ENCODE data around the gene DZIP1L.
"Not testable (repeated sequence)": the region's sequence is repeated elsewhere in the genome, so short reads cannot be mapped to it uniquely, and the experiment has no call there.

The DZIP1L gene

DNA sequence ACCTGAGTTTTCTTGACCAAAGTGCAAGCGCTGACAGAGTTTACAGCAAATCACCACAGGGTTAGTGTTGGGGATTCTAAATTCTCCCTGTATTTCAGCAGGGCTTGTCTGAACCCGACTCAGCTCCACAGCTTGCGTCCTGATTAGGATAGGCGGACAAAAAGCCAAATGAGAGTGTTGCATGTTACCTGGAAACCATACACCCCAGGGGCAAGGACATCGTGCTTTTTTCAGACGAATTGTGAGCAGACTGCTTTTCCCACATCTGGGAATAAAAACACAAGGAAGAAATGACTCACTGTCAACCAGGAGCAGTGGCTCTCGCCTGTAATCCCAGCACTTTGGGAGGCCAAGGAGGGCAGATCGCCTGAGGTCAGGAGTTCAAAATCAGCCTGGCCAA lies 3.0 kb downstream of the DZIP1L start:
- FAIRE-seq = no peak

DNA sequence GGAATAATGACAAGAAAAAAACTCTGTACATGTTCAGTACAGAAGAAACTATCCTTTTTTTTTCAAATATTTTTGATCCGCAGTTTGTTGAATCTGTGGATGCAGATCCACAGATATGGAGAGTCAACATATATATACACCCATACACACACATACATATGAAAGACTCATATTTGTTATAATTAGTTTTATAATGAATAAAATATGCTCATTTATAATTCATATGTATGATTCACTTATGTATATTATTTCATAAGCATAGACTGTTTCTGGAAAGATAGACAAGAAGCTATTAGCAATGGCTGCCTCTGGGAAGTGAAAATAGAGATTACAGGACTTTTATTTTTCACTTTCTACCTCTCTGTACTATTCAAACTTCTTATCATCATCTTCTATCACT lies 9.8 kb downstream of the DZIP1L start:
- no peak for FAIRE-seq

DNA sequence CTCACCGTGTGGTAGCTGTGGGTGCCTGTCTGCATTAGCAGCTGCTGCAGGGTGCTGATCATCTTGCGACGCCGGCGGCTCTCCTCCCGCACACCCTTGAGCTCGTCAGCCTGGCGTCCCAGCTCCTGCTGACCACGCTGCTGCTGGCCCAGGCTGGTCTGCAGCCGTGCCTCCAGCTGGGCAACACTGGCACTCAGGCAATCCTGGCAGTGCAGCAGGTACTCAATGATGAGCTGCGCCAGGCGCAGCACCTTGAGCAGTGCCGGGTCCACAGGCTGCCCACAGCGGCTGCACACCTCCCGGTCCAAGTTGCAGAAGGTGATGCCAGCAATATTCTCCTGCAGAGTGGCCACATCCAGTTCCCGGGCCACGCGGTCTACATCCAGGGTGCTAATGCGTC lies 11.9 kb downstream of the DZIP1L start:
- FAIRE-seq = no peak

DNA sequence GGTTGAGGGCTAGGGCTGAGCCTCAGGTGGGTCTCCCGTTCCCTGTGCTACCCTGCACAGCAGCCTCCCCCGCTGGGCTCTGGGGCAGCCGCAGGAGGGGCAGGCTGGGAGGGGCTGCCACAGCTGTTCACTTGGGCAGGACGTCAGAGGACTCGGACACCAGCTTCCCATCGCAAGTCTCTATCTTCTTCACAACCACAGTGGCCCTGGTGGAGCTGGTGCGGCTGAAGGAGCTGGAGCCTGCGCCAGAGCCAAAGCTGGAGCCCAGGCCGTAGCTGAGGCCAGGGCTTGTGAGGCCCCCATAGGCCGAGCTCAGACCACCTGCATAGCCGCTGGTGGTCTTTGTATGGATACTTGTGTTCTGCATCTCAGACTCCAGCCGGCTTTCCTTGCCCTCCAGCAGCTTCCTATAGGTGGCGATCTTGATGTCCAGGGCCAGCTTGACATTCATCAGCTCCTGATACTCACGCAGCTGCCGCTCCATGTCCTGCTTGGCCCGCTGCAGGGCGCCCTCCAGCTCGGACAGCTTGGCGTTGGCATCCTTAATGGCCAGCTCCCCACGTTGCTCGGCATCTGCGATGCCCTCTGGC lies 14.0 kb downstream of the DZIP1L start:
- not testable (repeated sequence) for FAIRE-seq

DNA sequence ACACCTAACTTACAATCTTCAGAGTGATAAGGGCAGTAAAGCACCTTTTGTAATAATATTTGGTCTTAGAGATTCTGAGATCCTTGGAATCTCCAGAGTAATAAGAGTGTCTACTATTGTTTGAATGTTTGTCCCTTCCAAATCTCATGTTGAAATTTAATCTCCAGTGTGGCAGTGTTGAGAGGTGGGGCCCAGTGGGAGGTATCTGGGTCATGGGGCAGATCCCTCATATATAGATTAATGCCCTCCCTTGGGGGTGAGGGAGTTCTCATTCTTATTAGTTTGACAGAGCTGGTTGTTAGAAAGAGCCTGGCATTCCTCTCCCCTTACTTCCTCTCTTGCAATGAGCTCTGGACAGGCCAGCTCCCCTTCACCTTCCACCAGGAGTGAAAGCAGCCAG lies 16.0 kb downstream of the DZIP1L start:
- no peak for FAIRE-seq

DNA sequence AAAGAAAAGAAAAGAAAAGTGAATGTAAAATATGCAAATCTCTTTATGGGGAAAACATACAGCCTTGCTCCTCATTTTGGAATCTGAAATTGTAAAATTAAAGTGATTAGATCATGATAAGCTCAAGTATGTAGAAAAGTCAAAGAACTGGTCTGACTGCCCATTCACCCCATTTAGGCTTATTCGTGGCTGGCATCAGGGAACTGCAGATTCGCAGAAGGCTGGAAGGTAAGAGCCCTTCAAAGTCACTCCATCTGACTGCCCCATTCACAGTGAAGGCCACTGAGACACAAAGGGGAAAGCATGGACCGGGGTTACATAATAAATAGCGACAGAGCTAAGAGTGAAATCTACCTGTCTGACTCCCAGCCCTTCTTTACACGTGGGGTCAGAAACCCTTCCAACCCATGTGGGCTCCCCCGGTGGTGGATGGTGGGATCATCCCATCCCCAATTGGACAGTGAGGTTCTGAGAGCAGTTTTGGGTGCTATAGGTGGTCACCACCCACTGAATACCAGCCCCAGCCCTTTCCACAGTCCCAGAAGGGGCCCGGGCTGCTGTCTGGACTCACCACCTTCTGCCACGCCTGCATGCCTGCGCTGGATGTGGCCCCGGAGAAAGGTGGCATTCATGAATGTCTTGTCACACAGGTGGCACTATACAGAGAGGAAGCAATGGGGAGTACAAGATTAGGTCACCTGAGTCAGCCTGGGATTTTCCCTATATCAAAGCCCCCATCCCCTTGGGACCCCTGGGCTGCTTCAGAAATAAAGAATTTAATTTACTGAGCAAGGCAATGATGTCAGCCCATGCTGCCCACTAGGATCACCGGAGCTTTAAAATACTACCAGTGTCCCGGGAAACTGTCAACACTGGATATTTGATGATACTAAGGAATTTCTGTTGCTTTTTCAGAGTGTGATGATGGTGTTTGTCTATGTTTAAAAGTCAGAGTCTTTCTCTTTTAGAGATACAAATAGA lies 17.9 kb downstream of the DZIP1L start:
- no peak for FAIRE-seq

DNA sequence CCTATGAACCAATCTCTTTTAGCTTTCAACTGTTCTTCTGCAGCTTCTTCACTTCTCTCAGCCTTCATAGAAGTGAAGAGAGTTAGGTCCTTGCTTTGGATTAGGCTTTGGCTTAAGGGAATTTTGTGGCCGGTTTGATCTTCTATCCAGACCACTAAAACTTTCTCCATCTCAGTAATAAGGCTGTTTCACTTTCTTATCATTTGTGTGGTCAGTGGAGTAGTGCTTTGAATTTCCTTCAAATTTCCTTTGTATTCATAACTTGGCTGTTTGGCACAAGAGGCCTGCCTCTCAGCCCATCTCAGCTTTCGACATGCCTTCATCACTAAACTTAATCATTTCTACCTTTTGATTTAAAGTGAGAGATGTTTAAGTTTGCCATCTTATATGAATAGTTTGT lies 21.7 kb downstream of the DZIP1L start:
- FAIRE-seq = no peak

DNA sequence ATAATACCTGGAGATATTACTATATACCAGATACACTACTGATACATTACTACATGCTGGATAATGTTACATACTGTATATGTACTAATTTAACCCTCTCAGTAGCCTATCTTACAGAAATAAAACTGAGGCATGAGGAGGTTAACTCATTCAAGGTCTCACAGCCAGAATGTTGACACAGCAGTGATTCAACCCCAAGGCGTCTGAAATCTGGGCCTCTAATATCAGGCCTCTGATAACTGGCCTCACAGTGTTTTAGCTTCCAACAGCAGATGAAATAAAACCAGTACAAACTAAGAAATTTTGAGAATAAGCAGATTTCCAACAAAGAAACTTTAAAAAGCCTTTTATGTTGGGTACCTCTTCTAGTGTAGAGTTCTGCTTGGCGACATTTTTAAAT lies 23.4 kb downstream of the DZIP1L start:
- no peak for FAIRE-seq

DNA sequence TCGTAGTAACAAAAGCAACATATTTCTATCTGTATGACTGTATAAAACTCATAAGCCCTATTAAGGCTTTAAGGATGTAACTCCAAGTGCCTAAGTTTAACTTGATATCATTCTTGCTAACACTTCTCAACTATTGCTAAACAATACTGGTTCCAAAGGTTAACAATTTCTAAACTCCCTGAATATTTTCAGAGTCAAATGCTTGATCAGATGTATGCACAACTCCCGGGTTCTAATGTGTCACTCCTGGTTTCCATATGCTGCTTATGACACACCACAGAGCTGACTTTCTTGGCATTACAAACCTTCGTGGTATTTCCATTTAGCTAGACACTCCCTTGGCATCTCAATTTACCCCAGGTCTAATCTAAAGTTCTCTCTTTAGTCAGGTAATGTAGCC lies 26.3 kb downstream of the DZIP1L start:
- FAIRE-seq = no peak

DNA sequence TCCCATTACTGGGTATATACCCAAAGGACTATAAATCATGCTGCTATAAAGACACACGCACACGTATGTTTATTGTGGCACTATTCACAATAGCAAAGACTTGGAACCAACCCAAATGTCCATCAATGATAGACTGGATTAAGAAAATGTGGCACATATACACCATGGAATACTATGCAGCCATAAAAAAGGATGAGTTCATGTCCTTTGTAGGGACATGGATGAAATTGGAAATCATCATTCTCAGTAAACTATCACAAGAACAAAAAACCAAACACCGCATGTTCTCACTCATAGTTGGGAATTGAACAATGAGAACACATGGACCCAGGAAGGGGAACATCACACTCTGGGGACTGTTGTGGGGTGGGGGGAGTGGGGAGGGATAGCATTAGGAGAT lies 29.7 kb downstream of the DZIP1L start:
- not testable (repeated sequence) for FAIRE-seq

DNA sequence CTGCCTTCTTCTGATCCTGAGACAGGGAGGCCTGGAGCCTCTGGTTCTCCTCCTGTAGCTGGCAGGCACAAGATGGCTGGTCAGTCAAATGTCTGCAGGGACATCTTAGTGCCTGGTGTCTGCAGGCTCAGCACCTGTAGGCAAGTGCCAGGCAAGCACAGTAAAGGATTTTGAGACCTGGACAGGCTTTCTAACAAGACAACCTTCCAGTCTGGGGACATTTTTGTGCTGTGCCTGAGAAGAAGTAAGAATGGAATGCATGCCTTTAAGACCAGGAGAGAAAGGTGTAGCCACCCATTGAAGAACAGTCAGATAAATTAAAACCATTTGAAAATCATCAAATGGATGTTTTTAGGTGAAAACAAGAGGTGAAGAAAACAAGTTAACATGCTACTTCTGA lies 31.2 kb downstream of the DZIP1L start:
- FAIRE-seq = no peak

DNA sequence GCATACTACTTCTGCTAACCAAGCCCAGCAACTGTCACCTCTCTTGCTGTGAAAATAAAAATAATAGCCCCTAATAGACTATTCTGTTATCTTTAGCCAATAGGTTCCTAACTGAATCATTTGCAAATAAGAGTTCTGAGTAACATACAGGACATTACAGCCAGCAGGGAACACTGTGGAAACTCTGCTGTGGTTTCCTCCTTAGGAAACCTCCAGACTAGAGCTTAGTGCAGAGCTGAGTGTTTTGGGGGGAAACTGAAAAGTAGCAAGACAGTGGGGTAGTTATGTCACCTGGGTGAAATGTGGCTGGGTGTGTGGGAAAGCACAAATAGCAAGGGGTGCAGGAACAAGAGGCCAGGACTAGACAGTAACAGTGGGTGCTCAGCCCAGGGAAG lies 32.4 kb downstream of the DZIP1L start:
- FAIRE-seq = no peak

DNA sequence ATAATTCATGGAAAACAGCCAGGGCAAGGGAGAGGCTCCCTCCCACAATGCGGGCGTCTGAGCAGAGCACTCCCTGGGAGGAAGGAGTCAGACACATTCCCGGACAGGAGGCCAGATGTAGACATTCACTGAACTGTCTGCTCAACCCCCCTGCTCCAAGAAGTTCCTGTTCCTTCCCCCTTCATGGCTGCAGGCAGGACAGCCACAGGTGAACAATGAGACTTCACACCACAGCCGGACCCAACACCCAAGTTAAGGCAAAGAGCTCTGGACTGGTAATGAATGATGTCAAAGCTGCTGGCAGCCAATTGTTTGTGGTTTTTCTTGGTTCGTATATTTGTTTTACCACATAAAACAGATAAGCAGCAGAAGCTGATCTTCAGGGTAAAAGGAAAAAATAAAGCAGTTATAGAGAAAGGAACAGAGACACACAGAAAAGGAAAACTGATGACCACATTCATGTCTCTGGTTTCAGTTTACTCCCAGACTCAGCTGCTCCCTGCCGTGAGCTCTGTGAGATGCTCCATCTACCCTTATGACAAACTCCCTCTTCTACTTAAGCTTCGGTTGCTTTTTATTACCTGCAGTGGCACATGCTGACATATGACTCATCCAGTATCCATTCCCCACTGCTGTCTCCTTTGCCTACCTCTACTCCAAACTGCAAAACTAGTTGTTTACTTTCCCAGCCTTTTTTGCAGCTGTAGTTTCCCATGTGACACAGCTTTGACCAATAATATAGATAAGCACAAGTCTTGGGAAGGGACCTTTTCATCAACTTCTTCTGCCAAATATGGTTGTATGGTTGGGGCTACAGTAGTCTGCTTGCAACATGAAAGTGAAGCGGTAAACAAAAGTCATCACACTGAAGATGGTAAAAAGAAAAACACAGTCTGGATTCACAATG lies 33.1 kb downstream of the DZIP1L start:
- FAIRE-seq = no peak

DNA sequence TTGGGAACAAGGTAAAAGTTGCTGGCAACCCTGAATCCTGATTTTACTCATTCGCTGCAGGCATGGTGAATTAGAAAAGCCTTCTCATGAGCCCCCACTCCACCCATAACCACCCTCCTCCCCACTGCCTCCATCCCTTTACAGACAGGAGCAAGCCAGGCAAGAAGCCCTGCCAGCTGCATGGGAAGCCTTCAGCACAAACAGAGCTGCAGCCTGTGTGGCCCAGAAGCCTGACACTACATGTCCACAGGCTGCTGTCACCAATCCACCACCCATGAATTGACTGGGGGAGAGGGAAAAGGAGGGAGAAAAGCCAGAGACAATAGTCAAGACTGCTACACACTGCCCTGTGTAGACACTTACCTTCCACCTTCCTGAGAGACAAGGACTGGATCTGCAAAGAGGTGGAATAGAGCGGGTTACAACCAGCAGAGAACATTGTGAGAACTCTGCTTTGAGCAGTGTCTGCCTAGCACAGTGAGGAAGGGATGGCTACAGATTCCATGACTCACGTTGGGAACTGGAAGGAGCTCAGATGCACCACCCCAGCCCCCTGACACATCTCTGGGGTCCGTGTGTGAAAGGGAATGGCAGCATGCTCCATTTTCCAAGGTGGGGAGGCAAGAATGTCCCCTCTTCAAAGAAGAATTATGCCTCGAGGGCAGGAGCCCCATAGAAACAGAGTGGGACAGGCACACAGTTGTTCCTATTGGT lies 33.9 kb downstream of the DZIP1L start:
- no peak for FAIRE-seq

DNA sequence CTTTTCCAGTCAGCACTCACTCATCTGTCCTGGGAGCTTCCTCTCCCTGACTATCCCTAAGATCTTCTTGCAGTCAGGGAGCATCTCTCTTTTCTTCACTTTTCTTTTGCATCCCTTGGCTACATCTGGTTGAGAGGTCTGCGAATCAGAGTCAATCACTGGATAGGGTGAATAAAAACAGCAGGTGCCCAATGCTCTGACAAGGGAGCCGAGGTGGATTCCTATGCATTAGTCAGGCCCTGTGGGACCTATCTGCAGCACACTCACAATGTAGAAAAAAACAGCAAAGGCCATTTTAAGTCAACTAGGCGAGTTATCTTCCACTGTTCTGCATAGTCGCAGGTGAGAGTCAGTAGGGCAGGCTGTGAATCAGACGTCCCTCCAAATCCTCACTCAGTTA lies 35.5 kb downstream of the DZIP1L start:
- FAIRE-seq = no peak

DNA sequence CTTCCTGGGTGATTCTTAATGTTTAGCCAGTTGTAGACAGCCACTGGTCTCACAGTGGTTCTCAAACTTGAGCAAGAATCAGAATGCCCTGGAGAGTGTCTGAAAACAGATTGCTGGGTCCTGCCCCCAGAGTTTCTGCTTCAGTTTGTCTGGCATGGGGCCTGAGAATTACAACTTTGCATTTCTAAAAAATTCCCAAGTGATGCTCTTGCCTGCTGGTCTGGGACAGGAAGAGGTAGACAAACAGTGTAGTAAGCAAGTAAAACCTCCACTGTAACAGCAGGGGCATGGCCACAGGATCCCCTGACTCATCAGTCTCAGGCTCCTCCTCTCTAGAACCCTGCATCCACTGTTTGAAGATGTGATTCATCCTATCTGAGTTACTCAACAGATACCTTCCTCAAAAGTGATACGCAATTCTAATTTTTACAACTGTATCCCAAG lies 36.5 kb downstream of the DZIP1L start:
- no peak for FAIRE-seq

DNA sequence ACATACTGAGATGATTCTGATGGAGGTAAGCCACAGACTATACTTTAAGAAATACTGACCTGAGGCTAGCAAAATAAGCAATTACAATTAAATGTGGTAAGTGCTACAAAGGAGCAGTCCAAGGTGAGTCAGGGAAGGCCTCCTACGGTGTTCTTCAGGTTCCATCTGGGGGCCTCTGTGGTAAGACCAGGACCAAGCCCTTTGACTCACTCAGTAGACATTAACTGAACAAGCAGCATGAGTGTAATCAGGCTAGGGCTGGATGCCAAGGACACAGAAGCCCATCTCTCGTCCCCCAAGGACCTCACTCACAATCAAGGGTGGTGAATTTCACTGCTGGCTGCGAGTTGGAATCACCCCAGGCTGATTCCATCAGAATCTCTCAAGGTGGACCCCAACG lies 37.3 kb downstream of the DZIP1L start:
- FAIRE-seq = no peak

DNA sequence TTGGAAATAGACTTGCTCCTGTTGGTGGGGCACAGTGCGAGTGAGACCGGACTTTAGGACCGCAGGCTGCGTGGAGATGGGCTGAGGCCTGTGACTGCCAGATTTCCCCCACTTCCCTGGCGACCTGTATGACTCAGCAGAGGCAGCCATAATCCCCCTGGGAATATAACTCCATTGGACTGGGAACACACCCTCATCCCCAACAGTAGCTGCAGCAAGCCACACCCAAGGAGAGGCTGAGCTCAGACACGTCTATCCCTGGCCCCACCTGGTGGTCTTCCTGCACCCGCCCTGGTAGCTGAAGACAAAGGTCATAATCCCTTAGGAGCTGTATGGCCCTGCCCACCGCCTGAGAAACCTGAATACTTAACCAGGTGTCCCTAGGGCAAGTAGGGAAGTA lies 42.6 kb downstream of the DZIP1L start:
- no peak for FAIRE-seq

DNA sequence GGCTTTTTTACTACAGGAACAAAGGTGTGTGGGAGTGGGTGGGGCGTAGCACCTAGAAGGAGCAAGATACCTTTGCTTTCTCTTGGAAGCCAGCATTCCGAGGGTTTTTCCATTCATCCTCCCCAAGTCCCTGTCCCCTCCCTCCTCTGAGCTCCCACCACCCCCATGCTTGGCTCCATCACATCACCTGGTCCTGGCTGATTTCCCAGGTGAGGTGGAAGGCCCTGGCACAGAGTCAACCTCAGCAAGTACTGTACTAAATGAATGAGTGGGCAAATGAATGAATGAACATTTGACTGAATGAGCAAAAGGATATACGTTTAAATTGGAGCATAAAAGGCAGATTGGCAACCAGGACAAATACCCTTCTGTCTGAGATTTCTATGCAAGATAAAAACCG lies 45.4 kb downstream of the DZIP1L start:
- no peak for FAIRE-seq

DNA sequence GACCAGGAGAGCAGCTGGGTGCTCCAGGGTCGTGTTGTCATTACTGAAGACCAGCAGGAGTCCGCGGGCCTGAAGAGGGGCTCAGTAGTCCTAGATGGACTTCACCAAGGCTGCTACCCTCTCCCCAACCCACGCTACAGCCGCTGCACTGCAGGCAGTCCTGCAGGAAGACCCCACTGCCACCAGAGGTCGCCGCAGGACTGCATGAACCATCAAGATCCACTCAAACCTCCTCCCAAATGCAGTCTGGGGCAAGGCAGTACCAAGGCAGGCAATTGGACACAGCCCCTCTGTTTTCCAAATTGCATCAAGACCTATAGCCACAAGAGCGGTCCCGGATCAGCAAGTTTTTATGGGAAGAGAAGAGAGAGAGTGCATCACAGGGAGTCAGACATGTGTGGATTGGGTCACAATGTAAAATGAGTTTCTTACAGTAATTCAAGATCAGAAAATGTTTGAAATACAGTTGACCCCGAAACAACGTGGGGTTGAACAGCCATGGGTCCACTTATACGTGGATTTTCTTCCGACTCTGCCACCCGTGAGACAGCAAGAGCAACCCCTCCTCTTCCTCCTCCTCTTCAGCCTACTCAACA lies 46.7 kb downstream of the DZIP1L start:
- peak; percentile 47 for FAIRE-seq

DNA sequence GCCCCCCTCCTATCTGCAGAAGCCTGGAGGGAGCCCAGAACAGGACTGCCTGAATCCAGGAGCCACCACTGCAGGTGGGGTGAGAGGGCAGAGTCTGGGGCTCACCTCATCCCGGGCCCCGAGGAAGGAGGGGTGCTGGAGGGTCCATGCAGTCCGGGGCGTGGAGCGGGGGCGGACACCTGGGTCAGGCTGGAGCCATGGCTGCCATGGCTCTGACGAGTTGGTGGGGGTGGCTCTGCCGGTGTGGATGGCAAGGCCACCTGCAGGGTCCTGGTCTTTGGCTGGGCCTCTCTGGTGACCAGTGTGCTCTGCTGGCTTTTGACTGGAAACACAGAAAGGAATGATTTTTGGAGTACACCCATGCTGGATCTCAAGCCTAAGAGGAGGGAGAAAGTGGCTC lies 47.4 kb downstream of the DZIP1L start:
- no peak for FAIRE-seq

DNA sequence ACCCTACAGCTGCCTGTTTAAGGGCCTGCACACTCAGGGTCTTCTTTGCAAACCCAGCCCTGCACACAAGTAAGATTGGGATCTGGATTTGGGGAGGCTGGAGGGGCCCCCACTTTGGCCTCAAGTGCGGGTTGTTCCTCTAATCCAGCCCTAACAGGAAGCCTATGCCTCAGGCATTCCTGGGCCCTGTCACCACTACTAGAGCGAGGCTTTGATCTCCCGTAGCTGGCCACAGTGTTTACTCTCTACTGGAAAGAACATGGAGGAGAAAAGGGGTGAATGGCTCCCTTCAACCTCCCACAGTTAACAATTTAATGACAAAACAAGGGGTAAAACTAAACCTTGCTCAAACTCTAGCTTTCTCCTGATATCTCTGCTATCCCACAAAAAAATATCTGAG lies 48.4 kb downstream of the DZIP1L start:
- no peak for FAIRE-seq

Measured in A204.1 (cell line).